Smooth muscle cell (in vitro differentiated cells): ENCODE results near the gene UQCC5. TPM values are rescaled to one million over a fixed set of nuclear protein-coding genes. Genes with fewer than 3 reads are reported as not detected.

ENCODE experiments used
- DNase-seq: peaks from one replicate; lab custom pipeline; 2025; ENCODE audit not compliant: unreplicated experiment; lab: John Stamatoyannopoulos, UW
- H2AFZ ChIP-seq: fragments of 200-600 bp; sonication (generic); 2 replicates; pipeline ENCODE4 v1.6.0; 2016; ENCODE audit warnings: antibody characterized with exemption, low read depth, mild to moderate bottlenecking
- H3F3A ChIP-seq: fragments of 200-600 bp; sonication (generic); 2 replicates; pipeline ENCODE4 v1.6.0; 2017; ENCODE audit warnings: antibody characterized with exemption, low read depth
- H3K27ac ChIP-seq: fragments of 200-600 bp; sonication (generic); 2 replicates; pipeline ENCODE4 v1.5.1; 2016; ENCODE audit warnings: low read depth, mild to moderate bottlenecking
- H3K27me3 ChIP-seq: fragments of 200-600 bp; sonication (generic); 2 replicates; pipeline ENCODE4 v1.6.1; 2016; ENCODE audit warnings: low read depth, mild to moderate bottlenecking
- H3K36me3 ChIP-seq: fragments of 200-600 bp; sonication (generic); 2 replicates; pipeline ENCODE4 v1.5.1; 2016; ENCODE audit warnings: low read depth
- H3K4me1 ChIP-seq: fragments of 200-600 bp; sonication (generic); 2 replicates; pipeline ENCODE4 v1.5.1; 2016; ENCODE audit warnings: low read depth
- H3K4me2 ChIP-seq: fragments of 200-600 bp; sonication (generic); 2 replicates; pipeline ENCODE4 v1.6.0; 2016; ENCODE audit warnings: mild to moderate bottlenecking
- H3K4me3 ChIP-seq: fragments of 200-600 bp; sonication (generic); 2 replicates; pipeline ENCODE4 v1.5.1; 2016; ENCODE audit warnings: mild to moderate bottlenecking
- H3K79me2 ChIP-seq: fragments of 200-600 bp; sonication (generic); 2 replicates; pipeline ENCODE4 v1.6.0; 2016; ENCODE audit warnings: low read depth, mild to moderate bottlenecking
- H3K9ac ChIP-seq: fragments of 200-600 bp; sonication (generic); 2 replicates; pipeline ENCODE4 v1.6.0; 2016; ENCODE audit warnings: low read depth
- H3K9me3 ChIP-seq: fragments of 200-600 bp; sonication (generic); replicated peaks from 2 replicates; pipeline ENCODE4 v1.5.1; 2016; ENCODE audit warnings: low read depth
- H4K20me1 ChIP-seq: fragments of 200-600 bp; sonication (generic); 2 replicates; pipeline ENCODE4 v1.6.0; 2016; ENCODE audit warnings: low read depth
- CTCF ChIP-seq: fragments of 200-600 bp; sonication (generic); IDR thresholded peaks from 2 replicates; pipeline ENCODE4 v1.5.1; 2017; ENCODE audit warnings: borderline replicate concordance, mild to moderate bottlenecking, antibody characterized with exemption; ENCODE audit not compliant: insufficient read depth, poor library complexity, severe bottlenecking
- WGBS: methylation state at CpG from one replicate; pipeline ENCODE4 v1.1.7; 2016; ENCODE audit warnings: low lambda C conversion rate; 5-methylcytosine and 5-hydroxymethylcytosine counted together
- polyA plus RNA-seq: library from polyadenylated mRNA; unstranded; fragments of >200 nt; fragmentation: Nextera tagmentation; extraction: Ambion mirVana; gene quantifications from 2 replicates; pipeline ENCODE4 v1.2.1, GENCODE V29; 2016
- total RNA-seq: library from RNA; depleted of rRNA; stranded (reverse); fragments of >200 nt; gene quantifications from 2 replicates; pipeline ENCODE4 v1.2.3, GENCODE V29; 2014

The UQCC5 gene
- total and polyA plus RNA-seq, 2 experiments from 2014 or later: 0.76 to 33.0 TPM

- Histone ChIP-seq H3K4me1 (no peaks in the 10 kb centered on the region), H3F3A (no peaks in the 10 kb centered on the region), H3K27ac (no peak overlapping the region), H3K79me2 (no peaks in the 10 kb centered on the region), H2AFZ (no peak overlapping the region), H4K20me1 (no peaks in the 10 kb centered on the region), H3K4me2 (no peak overlapping the region), H3K36me3 (no peaks in the 10 kb centered on the region), H3K4me3 (no peak overlapping the region), H3K9ac (no peak overlapping the region), H3K9me3 (no peaks in the 10 kb centered on the region), H3K27me3 (no peaks in the 10 kb centered on the region)
- no peak for TF ChIP-seq CTCF
- no peak for DNase-seq
- 97% methylated on average over 11 of the region's 11 CpGs for WGBS
These were observed 35.4 kb upstream of the UQCC5 start for GRCh38 chr3:52501046-52501445.

GRCh38 chr3:52502001-52502400 lies 34.4 kb upstream of the UQCC5 start:
- no peak overlapping the region for H3K4me3 ChIP-seq
- WGBS: 93% methylated on average over 11 of the region's 11 CpGs
- no peaks in the 10 kb centered on the region for H3K9me3 ChIP-seq
- no peak overlapping the region for H3K4me2 ChIP-seq
- no peak for DNase-seq
- no peak overlapping the region for H3K9ac ChIP-seq
- H2AFZ ChIP-seq: no peak overlapping the region
- H3F3A ChIP-seq: no peaks in the 10 kb centered on the region
- no peaks in the 10 kb centered on the region for H3K4me1 ChIP-seq
- no peaks in the 10 kb centered on the region for H3K79me2 ChIP-seq
- no peak for TF ChIP-seq CTCF
- H3K36me3 ChIP-seq: no peaks in the 10 kb centered on the region
- H4K20me1 ChIP-seq: peaks cover 2% of the 10 kb centered on the region
- no peaks in the 10 kb centered on the region for H3K27me3 ChIP-seq
- H3K27ac ChIP-seq: no peak overlapping the region

GRCh38 chr3:52502808-52503350 lies 33.5 kb upstream of the UQCC5 start:
- Histone ChIP-seq H3K9ac (no peak overlapping the region), H4K20me1 (peaks cover 3% of the 10 kb centered on the region), H3K4me1 (no peaks in the 10 kb centered on the region), H3K4me2 (no peak overlapping the region), H3K9me3 (no peaks in the 10 kb centered on the region), H3K4me3 (no peak overlapping the region), H3F3A (no peaks in the 10 kb centered on the region), H3K36me3 (no peaks in the 10 kb centered on the region), H2AFZ (no peak overlapping the region), H3K27me3 (no peaks in the 10 kb centered on the region), H3K27ac (no peak overlapping the region), H3K79me2 (no peaks in the 10 kb centered on the region)
- WGBS: 91% methylated on average over 11 of the region's 11 CpGs
- DNase-seq: no peak
- TF ChIP-seq CTCF: no peak

- H3K36me3 ChIP-seq: no peaks in the 10 kb centered on the region
- 78% methylated on average over 14 of the region's 23 CpGs for WGBS
- H4K20me1 ChIP-seq: peaks cover 3% of the 10 kb centered on the region
- H3K79me2 ChIP-seq: no peaks in the 10 kb centered on the region
- H2AFZ ChIP-seq: no peak overlapping the region
- H3K4me1 ChIP-seq: no peaks in the 10 kb centered on the region
- no peak overlapping the region for H3K4me3 ChIP-seq
- TF ChIP-seq CTCF: no peak
- H3K27ac ChIP-seq: no peak overlapping the region
- H3K4me2 ChIP-seq: no peak overlapping the region
- H3K27me3 ChIP-seq: no peaks in the 10 kb centered on the region
- no peaks in the 10 kb centered on the region for H3F3A ChIP-seq
- no peak overlapping the region for H3K9ac ChIP-seq
- DNase-seq: no peak
- no peaks in the 10 kb centered on the region for H3K9me3 ChIP-seq
These were observed 32.5 kb upstream of the UQCC5 start for GRCh38 chr3:52503788-52504424.
